GM10248 (cell line): ENCODE measurements around the gene APOB.

Experiments used
- CTCF ChIA-PET: fragments of 300-600 bp; sonication (Branson Sonifier 250); formaldehyde crosslinking; extraction: SDS; loops from one replicate; lab custom pipeline; 2021; ENCODE audit warnings: antibody characterized with exemption; lab: Yijun Ruan, JAX
- POLR2A ChIA-PET: fragments of 350-650 bp; sonication (Branson Sonifier 250); formaldehyde crosslinking; extraction: SDS; loops from one replicate; lab custom pipeline; 2020; ENCODE audit warnings: antibody characterized with exemption; lab: Yijun Ruan, JAX
- DNase-seq: peaks from one replicate; pipeline ENCODE4 v3.0.0; 2012; ENCODE audit errors: extremely low spot score
- CTCF ChIP-seq: IDR thresholded peaks from 2 replicates; pipeline ENCODE4 v1.5.1; 2012; ENCODE audit warnings: mild to moderate bottlenecking, low read depth; ENCODE audit errors: extremely low read depth, missing control alignments, control extremely low read depth

APOB gene

GRCh38 chr2:21018290-21018689 is 25.6 kb downstream of the APOB start:
- no peak for DNase-seq
- ChIA-PET POLR2A (no interaction called here), CTCF (no interaction called here)
- TF ChIP-seq CTCF: no peak

GRCh38 chr2:21017748-21018276 is 26.1 kb downstream of the APOB start:
- DNase-seq: no peak
- ChIA-PET POLR2A (no interaction called here), CTCF (no interaction called here)
- TF ChIP-seq CTCF: no peak

- no peak for DNase-seq
- TF ChIP-seq CTCF: no peak
- ChIA-PET CTCF (interaction anchor here (1.6 to 2.8 kb wide), 2 partner anchors 8 to 12 kb away, joined by 5 to 9 read pairs; no protein-coding TSS in a partner anchor), POLR2A (no interaction called here)
Observed at GRCh38 chr2:21015281-21015645, 28.6 kb downstream of the APOB start.

GRCh38 chr2:21014364-21015280 is 29.3 kb downstream of the APOB start:
- CTCF ChIA-PET: interaction anchor here (0.7 to 2.8 kb wide), 3 partner anchors 8 to 353 kb away, joined by 3 to 9 read pairs (median 5); no protein-coding TSS in a partner anchor
- no peak for TF ChIP-seq CTCF
- no peak for DNase-seq
- POLR2A ChIA-PET: no interaction called here

- no peak for DNase-seq
- POLR2A ChIA-PET: no interaction called here
- CTCF ChIA-PET: no interaction called here
- no peak for TF ChIP-seq CTCF
Observed at GRCh38 chr2:21013043-21013816, 30.6 kb downstream of the APOB start.

- CTCF ChIA-PET: no interaction called here
- no peak for DNase-seq
- POLR2A ChIA-PET: no interaction called here
- no peak for TF ChIP-seq CTCF
Observed at GRCh38 chr2:21012557-21012937, 31.3 kb downstream of the APOB start.
